Measurements from ENCODE around the gene CDH24. TPM values are rescaled to one million over a fixed set of nuclear protein-coding genes. Genes with fewer than 3 reads are reported as not detected.

The CDH24 gene
- total and polyA plus RNA-seq, 9 of the 15 experiments (the other 6 are each of a cell fraction or from before 2014, with no cell fraction given), result 0.04 to 16.2 (median 4.9) TPM

DNA sequence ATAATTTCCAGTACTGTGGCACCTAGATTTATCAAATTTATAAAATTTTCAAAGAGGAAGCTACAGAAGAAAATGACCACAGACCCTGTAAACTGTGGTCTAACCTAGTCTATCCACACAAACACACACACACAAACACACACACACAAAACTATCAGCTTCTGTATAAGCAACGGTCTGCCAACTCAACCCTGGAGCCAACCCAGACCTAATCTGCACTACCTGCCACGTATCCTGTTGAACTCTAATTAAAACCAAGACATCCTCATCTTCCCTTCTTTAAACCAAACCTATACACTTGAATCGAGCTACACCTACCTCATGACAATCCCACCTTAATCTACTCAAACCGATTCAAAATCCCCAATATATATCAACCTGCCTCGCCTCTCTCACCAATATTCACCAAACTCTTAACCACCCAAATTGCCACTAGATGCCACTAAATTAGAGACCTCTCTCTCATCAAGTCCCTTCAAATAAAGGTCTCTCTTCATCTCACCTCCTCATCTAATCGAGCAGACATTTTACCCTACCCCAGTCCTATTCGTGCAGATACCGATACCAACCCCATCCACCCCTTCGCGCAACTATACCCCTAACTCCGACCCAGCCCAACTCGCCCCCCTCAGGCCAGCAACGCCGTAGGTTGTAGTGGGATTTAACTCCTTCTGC lies 36.8 kb upstream of the CDH24 start (continued):
- TF ChIP-seq MNT (conservative IDR thresholded peaks at IDR 0.05) (peak in 1 of 2 experiments; percentile 72; a peak in 2 of 4 replicates), C11orf30 (IDR thresholded peaks at IDR 0.05; ENCODE audit: low read depth) (no peak), EP300 (IDR thresholded peaks at IDR 0.05; ENCODE audit: low read length) (0 out of 2 replicates have a peak, but pooled peaks have one; percentile 9), ERF (CRISPR knock-in tag; IDR thresholded peaks at IDR 0.05) (no peak), NUFIP1 (IDR thresholded peaks at IDR 0.05; ENCODE audit: partially characterized antibody) (no peak), ELF1 (tag; IDR thresholded peaks at IDR 0.05) (no peak), MTA1 (IDR thresholded peaks at IDR 0.05; ENCODE audit: borderline replicate concordance) (peak; percentile 63; the same call in 1 of the 2 replicates), MAFG (tag; conservative IDR thresholded peaks at IDR 0.05) (no peak), MTA2 (IDR thresholded peaks at IDR 0.05; ENCODE audit: low read depth) (no peak), RAD51 (IDR thresholded peaks at IDR 0.05; ENCODE audit: borderline replicate concordance, low read depth) (peak; percentile 18; the same call in 1 of the 2 replicates), LEF1 (IDR thresholded peaks at IDR 0.05) (0 out of 2 replicates have a peak, but pooled peaks have one; percentile 33), ZFP30 (CRISPR knock-in tag; IDR thresholded peaks at IDR 0.05; ENCODE audit: borderline replicate concordance) (no peak), NCOA1 (IDR thresholded peaks at IDR 0.05; ENCODE audit: low read depth) (peak; percentile 32; the same call in 1 of the 2 replicates), CHD4 (IDR thresholded peaks at IDR 0.05; ENCODE audit: insufficient read depth, insufficient replicate concordance, low read depth, low read length, poor library complexity, severe bottlenecking) (no peak), ZBED1 (IDR thresholded peaks at IDR 0.05) (no peak), PCBP1 (IDR thresholded peaks at IDR 0.05; ENCODE audit: low read depth, low read length, poor library complexity, severe bottlenecking) (no peak), OTX1 (CRISPR knock-in tag; IDR thresholded peaks at IDR 0.05) (0 out of 2 replicates have a peak, but pooled peaks have one; percentile 47), ZBTB7A (IDR thresholded peaks at IDR 0.05; ENCODE audit: borderline replicate concordance, control insufficient read depth, low read depth, low read length) (peak; percentile 81), JUN (IDR thresholded peaks at IDR 0.05; ENCODE audit: borderline replicate concordance, low read depth, low read length) (no peak), JUN (CRISPR knock-in tag; IDR thresholded peaks at IDR 0.05; ENCODE audit: borderline replicate concordance) (no peak), BMI1 (IDR thresholded peaks at IDR 0.05; ENCODE audit: low read length) (no peak), ARID2 (IDR thresholded peaks at IDR 0.05) (peak; percentile 85), SOX6 (IDR thresholded peaks at IDR 0.05) (no peak), FOSL1 (tag; conservative IDR thresholded peaks at IDR 0.05) (no peak), PTBP1 (IDR thresholded peaks at IDR 0.05; ENCODE audit: low read depth, low read length) (no peak)
- TF ChIP-seq, protein P1, sequence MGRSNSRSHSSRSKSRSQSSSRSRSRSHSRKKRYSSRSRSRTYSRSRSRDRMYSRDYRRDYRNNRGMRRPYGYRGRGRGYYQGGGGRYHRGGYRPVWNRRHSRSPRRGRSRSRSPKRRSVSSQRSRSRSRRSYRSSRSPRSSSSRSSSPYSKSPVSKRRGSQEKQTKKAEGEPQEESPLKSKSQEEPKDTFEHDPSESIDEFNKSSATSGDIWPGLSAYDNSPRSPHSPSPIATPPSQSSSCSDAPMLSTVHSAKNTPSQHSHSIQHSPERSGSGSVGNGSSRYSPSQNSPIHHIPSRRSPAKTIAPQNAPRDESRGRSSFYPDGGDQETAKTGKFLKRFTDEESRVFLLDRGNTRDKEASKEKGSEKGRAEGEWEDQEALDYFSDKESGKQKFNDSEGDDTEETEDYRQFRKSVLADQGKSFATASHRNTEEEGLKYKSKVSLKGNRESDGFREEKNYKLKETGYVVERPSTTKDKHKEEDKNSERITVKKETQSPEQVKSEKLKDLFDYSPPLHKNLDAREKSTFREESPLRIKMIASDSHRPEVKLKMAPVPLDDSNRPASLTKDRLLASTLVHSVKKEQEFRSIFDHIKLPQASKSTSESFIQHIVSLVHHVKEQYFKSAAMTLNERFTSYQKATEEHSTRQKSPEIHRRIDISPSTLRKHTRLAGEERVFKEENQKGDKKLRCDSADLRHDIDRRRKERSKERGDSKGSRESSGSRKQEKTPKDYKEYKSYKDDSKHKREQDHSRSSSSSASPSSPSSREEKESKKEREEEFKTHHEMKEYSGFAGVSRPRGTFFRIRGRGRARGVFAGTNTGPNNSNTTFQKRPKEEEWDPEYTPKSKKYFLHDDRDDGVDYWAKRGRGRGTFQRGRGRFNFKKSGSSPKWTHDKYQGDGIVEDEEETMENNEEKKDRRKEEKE (IDR thresholded peaks at IDR 0.05; ENCODE audit: borderline replicate concordance in 1 of 2, control insufficient read depth in 1 of 2, low read depth in 2 of 2, low read length in 1 of 2), result peak in 1 of 2 experiments; percentile 64; a peak in 1 of 4 replicates
